Esophagus squamous epithelium (tissue), 4 donors: Measurements from ENCODE around the gene TMEM256.

ENCODE experiments used
- CTCF ChIP-seq, 6 experiments: fragments of 450-650 bp in 4 of 6; fragments of 200-600 bp in 2 of 6; sonication (generic) in 2 of 6; IDR thresholded peaks; one replicate each; pipeline ENCODE4 v1.5.1; 2016 to 2019; ENCODE audit warnings: antibody characterized with exemption in 6 of 6, mild to moderate bottlenecking in 4 of 6, moderate library complexity in 4 of 6
- POLR2A ChIP-seq, 4 donors: fragments of 450-650 bp; IDR thresholded peaks; one replicate each; pipeline ENCODE4 v1.6.1; 2017; ENCODE audit warnings: antibody characterized with exemption in 4 of 4, mild to moderate bottlenecking in 4 of 4, moderate library complexity in 3 of 4

DNA sequence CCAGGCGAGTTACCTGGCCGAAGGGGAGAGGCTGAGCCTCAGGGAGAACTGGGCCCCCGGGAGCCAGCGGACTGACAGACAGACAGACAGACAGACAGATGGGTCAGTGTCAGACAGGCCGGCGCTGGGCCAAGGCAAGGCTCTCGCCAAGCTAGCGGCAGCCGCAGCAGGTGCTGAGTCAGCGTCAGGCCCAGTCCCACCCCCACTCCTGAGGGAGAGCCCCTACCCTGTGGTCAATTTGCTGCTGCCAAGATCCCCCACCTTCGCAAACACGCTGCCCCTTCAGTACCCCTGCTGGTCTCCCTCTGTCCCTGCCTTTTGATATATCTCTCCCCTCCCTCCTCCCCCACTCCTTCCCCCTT lies 36.9 kb upstream of the TMEM256 start:
- TF ChIP-seq CTCF (IDR thresholded peaks at IDR 0.05) (no peak), POLR2A (IDR thresholded peaks at IDR 0.05) (no peak)
